ENCODE data around the gene ALKBH3.

Gene ALKBH3

GRCh38 chr11:43957571-43957970 is 76.9 kb downstream of the ALKBH3 start:
- Mint-ChIP-seq H3K27ac (no peak overlapping the region), H3K9me3 (no peaks in the 10 kb centered on the region), H3K36me3 (ENCODE audit: insufficient read depth) (peaks cover 4% of the 10 kb centered on the region), H3K4me1 (ENCODE audit: low read depth in 2 of 2) (no peaks in the 10 kb centered on the region), H3K27me3 (peaks cover 50 to 93% of the 10 kb centered on the region in 2 donors), H3K4me3 (no peak overlapping the region)
- ATAC-seq (replicated peaks) = no peak
- DNase-seq = no peak

- Mint-ChIP-seq H3K4me3 (no peak overlapping the region), H3K4me1 (ENCODE audit: low read depth in 2 of 2) (no peaks in the 10 kb centered on the region), H3K27me3 (peaks cover 52 to 92% of the 10 kb centered on the region in 2 donors), H3K36me3 (ENCODE audit: insufficient read depth) (peaks cover 3% of the 10 kb centered on the region), H3K9me3 (no peaks in the 10 kb centered on the region), H3K27ac (no peak overlapping the region)
- ATAC-seq (replicated peaks) = no peak
- no peak for DNase-seq
Measured at GRCh38 chr11:43959321-43959995, 78.8 kb downstream of the ALKBH3 start.

- no peaks in the 10 kb centered on the region for H3K9me3 Mint-ChIP-seq
- H3K36me3 Mint-ChIP-seq (ENCODE audit: insufficient read depth) = no peaks in the 10 kb centered on the region
- peaks cover 49 to 72% of the 10 kb centered on the region in 2 donors for H3K27me3 Mint-ChIP-seq
- H3K4me3 Mint-ChIP-seq = no peak overlapping the region
- DNase-seq (no peak), ATAC-seq (replicated peaks) (no peak)
- H3K27ac Mint-ChIP-seq = no peak overlapping the region
- H3K4me1 Mint-ChIP-seq (ENCODE audit: low read depth in 2 of 2) = no peaks in the 10 kb centered on the region
Measured at GRCh38 chr11:43962383-43963278, 82.0 kb downstream of the ALKBH3 start.

- Mint-ChIP-seq H3K4me1 (ENCODE audit: low read depth in 2 of 2) (no peaks in the 10 kb centered on the region), H3K36me3 (ENCODE audit: insufficient read depth) (no peaks in the 10 kb centered on the region), H3K27ac (no peak overlapping the region), H3K27me3 (peaks cover 54 to 73% of the 10 kb centered on the region in 2 donors), H3K4me3 (no peak overlapping the region), H3K9me3 (no peaks in the 10 kb centered on the region)
- no peak for DNase-seq
- no peak for ATAC-seq (replicated peaks)
Measured at GRCh38 chr11:43963279-43963620, 82.6 kb downstream of the ALKBH3 start.

GRCh38 chr11:43967661-43968060 is 87.0 kb downstream of the ALKBH3 start:
- H3K4me1 Mint-ChIP-seq (ENCODE audit: low read depth in 2 of 2) = no peaks in the 10 kb centered on the region
- peaks cover 53 to 76% of the 10 kb centered on the region in 2 donors for H3K27me3 Mint-ChIP-seq
- no peaks in the 10 kb centered on the region for H3K9me3 Mint-ChIP-seq
- ATAC-seq (replicated peaks) (no peak), DNase-seq (no peak)
- no peak overlapping the region for H3K4me3 Mint-ChIP-seq
- H3K27ac Mint-ChIP-seq = no peak overlapping the region
- H3K36me3 Mint-ChIP-seq (ENCODE audit: insufficient read depth) = no peaks in the 10 kb centered on the region

GRCh38 chr11:43968719-43969118 is 88.1 kb downstream of the ALKBH3 start:
- DNase-seq = no peak
- peaks cover 42 to 74% of the 10 kb centered on the region in 2 donors for H3K27me3 Mint-ChIP-seq
- no peak for ATAC-seq (replicated peaks)
- no peaks in the 10 kb centered on the region for H3K9me3 Mint-ChIP-seq
- no peak overlapping the region for H3K4me3 Mint-ChIP-seq
- no peaks in the 10 kb centered on the region for H3K4me1 Mint-ChIP-seq (ENCODE audit: low read depth in 2 of 2)
- no peaks in the 10 kb centered on the region for H3K36me3 Mint-ChIP-seq (ENCODE audit: insufficient read depth)
- H3K27ac Mint-ChIP-seq = no peak overlapping the region

- H3K36me3 Mint-ChIP-seq (ENCODE audit: insufficient read depth) = no peaks in the 10 kb centered on the region
- ATAC-seq (replicated peaks) = no peak
- no peak for DNase-seq
- H3K4me3 Mint-ChIP-seq = no peak overlapping the region
- H3K27ac Mint-ChIP-seq = no peak overlapping the region
- H3K4me1 Mint-ChIP-seq (ENCODE audit: low read depth in 2 of 2) = no peaks in the 10 kb centered on the region
- H3K9me3 Mint-ChIP-seq = no peaks in the 10 kb centered on the region
- peaks cover 43 to 73% of the 10 kb centered on the region in 2 donors for H3K27me3 Mint-ChIP-seq
Measured at GRCh38 chr11:43969543-43969942, 88.9 kb downstream of the ALKBH3 start.

Measured in effector memory CD8-positive, alpha-beta T cell (primary cell).